NCI-H1694 treated with DMSO at 0.1 percent for 48 hours (cell line): Measurements from ENCODE around the gene ABCB9.
"Not testable (repeated sequence)": the region's sequence is repeated elsewhere in the genome, so short reads cannot be mapped to it uniquely, and the experiment has no call there.

ENCODE experiments used
- DNase-seq: peaks from one replicate; lab custom pipeline; 2025; lab: John Stamatoyannopoulos, UW

ABCB9 gene

DNA sequence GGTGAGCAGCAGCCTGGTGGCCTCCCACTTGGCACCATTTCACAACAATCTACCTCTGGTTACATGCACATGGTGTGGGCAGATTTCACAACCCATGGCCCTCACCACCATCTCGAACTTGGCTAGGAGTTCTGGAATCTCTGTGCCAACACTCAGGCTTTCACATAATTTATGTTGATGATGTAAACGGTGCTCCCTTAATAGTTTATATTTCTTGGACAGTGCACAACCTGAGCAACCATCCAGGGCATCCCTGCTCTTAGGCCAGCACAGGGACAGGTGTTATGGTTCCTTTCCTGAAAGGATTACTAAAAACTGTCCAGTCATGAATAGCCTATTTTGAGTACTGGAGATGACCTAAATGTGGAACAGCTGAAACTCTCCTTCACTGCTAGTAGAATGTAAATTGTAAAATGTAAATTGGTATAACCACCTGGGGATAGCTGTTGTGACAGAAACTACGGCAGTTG, 28.6 kb downstream of the ABCB9 start:
- DNase-seq = no peak

GRCh38 chr12:122935318-122935717, 30.9 kb downstream of the ABCB9 start:
- no peak for DNase-seq

- DNase-seq = no peak
Observed at GRCh38 chr12:122934722-122935121, 31.5 kb downstream of the ABCB9 start.

DNA sequence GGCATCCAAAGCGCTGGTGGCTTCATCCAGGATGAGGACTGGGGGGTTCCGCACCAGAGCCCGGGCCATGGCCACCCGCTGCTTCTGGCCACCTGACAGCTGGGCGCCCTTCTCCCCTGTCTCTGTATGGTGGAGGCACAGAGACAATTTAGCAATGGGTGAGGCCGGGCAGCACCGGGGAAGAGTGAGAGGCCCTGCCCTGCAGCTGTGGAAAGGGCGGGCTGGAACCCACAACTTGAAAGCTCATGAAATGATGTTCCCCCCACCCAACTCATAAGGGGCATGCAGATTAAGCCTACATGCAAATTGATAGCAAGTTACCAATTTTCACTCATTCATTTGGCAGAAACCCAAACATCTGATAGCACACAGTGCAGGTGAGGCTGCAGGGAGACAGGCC, 34.1 kb downstream of the ABCB9 start:
- DNase-seq = no peak

GRCh38 chr12:122929812-122930211, 36.5 kb downstream of the ABCB9 start:
- DNase-seq = no peak

DNA sequence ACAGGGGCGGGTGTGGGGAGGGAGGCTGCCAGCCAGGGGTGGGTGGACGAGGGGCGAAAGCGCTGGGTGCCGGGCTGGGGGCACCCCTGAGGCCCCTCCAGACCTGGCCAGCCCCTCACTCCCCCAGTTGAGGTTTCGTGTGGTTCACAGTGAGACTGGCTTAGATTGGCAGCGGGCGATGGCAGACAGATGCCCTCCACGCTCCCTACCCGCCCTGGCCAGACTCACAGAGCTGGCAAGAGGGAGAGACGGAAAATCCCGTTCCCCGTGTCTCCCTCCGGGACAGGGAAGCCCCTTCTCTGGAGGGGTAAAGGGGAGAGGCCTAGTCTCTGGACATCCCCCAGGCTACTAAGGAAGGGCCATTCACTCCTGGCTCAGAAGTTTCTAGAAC, 37.1 kb downstream of the ABCB9 start:
- no peak for DNase-seq

GRCh38 chr12:122928404-122929147, 37.7 kb downstream of the ABCB9 start:
- no peak for DNase-seq

DNA sequence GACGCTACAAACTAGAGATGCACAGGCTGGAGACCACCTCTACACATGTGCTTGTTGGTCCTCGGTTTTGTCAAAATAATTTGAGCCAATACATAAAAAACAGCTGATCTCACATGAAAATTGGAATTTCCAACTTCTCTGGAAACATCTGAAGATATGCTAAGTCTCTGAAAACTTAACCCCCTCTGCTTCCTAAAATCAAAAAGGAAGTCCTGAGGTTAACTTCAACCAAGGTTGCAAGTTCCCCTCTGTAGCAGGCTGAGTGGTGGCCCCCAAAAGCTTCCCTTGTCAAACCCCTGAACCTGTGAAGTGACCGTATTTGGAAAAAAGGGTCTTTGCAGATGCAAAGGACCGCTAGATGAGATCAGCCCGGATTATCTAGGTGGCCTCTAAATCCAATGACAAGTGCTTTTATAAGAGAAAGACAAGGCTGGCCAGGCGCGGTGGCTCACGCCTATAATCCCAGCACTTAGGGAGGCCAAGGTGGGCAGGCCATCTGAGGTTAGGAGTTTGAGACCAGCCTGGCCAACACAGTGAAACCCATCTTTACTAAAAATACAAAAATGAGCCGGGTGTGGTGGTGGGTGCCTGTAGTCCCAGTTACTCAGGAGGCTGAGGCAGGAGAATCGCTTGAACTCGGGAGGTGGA, 38.4 kb downstream of the ABCB9 start:
- DNase-seq = no peak

DNA sequence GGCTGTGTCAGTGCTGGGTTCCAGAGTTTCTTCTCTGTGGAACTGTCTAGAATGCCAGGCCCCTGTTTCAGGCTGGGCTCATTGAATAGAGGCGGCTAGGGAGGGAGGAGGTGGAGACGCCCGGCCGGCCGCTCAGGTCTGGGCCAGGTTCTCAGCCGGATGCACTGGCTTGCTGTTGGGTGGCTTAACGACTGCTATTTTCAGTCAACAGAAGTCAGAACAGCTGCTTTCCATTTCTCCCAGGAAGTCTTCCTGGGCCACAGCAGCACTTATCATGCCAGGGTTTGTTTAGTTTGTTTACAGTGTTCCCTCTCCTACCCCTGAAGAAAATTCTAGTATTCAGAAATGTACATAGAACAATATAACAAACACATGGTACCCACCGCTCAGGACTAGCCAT, 44.3 kb downstream of the ABCB9 start:
- no peak for DNase-seq

DNA sequence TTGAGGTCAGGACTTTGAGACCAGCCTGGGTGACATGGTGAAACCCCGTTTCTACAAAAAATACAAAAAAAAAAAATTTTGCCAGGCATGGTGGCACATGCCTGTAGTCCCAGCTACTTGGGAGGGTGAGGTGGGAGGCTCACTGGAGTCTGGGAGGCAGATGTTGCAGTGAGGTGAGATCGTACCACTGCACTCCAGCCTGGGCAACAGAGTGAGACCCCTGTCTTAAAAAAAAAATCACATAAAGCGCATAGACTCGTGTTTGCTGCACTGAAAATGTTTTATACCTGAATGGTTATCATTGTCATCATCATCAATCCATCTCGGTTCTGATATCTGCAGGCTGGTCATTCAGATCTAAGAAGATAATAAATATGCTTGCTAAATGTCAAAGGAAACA, 45.6 kb downstream of the ABCB9 start:
- no peak for DNase-seq

- no peak for DNase-seq
Observed at GRCh38 chr12:122918827-122919226, 47.4 kb downstream of the ABCB9 start.

- DNase-seq = no peak
Observed at GRCh38 chr12:122917507-122918121, 48.6 kb downstream of the ABCB9 start.

- DNase-seq = peak; percentile 59
Observed at GRCh38 chr12:122909442-122910288, 56.6 kb downstream of the ABCB9 start.

DNA sequence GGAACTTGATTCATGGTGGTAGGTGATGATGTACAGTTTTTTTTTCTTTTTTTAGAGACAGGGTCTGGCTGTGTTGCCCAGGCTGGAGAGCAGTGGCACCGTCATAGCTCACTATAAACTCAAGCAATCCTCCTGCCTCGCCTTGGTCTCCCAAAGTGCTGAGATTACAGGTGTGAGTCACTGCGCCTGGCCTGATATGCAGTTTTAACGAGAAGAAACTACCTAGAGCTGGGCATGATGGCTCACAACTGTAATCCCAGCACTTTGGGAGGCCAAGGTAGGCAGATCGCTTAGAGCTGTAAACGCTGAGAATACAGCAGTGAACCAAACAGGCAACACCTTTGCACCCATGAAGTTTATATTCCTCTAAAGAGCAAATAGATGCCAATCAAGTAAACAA, 57.3 kb downstream of the ABCB9 start:
- no peak for DNase-seq

DNA sequence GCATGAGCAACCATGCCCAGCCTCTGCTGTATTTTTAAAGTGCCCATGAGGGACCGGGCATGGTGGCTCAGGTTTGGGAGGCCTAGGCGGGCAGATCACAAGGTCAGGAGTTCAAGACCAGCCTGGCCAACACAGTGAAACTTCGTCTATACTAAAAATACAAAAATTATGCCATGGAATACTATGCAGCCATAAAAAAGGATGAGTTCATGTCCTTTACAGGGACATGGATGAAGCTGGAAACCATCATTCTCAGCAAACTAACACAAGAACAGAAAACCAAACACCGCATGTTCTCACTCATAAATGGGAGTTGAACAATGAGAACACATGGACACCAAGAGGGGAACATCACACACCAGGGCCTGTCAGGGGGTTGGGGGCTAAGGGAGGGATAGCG, 61.0 kb downstream of the ABCB9 start:
- not testable (repeated sequence) for DNase-seq

DNA sequence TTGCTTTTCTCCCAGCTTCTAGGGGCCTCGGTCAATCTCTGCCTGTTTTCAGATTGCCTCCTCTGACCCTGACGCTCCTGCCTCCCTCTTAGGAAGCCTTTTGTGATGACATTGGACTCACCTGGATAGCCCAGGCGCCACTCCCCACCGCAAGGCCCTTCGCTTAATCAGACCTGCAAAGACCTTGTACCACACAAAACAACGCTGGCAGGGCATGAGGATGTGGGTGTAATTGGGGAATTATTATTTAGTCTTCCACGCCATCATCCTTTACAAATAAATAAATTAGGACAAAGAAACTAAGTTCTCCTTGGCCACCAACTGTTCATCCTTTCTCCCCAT, 62.6 kb downstream of the ABCB9 start:
- DNase-seq = no peak

- DNase-seq = no peak
Observed at GRCh38 chr12:122902854-122903692, 63.2 kb downstream of the ABCB9 start.

DNA sequence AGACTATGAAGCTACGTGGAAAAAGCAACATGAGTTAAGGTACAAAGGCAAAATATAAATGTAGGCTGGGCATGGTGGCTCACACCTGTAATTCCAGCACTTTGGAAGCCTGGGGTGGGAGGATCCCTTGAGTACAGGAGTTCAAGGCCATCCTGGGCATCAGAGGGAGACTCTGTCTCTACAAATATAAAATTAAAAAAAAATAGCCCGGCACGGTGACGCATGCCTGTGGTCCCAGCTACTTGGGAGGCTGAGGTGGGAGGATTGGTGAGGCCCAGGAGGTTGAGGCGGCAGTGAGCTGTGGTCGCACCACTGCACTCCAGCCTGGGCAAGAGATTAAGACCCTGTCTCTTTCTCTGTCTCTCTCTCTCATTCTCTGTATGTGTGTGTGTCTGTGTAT, 66.4 kb downstream of the ABCB9 start:
- DNase-seq = no peak

- no peak for DNase-seq
Observed at GRCh38 chr12:122896662-122897061, 69.6 kb downstream of the ABCB9 start.

GRCh38 chr12:122895704-122896636, 70.3 kb downstream of the ABCB9 start, which contains the start of gene VPS37B:
Gene VPS37B (minus strand): TSS chr12:122896124. CDS start chr12:122896062, 62 bp downstream.
- DNase-seq = peak; percentile 8
